Karpas-422 (cell line): Measurements from ENCODE around the gene MROH2A. TPM values are rescaled to one million over a fixed set of nuclear protein-coding genes. Genes with fewer than 3 reads are reported as not detected.
A peak's percentile ranks its signal among the peaks of the same experiment; 100 is the strongest.

Source experiments
- DNase-seq: peaks from one replicate; pipeline ENCODE4 v3.0.0-alpha.2; 2015
- H2AFZ ChIP-seq: fragments of 200-600 bp; sonication (generic); 2 replicates; pipeline ENCODE4 v1.6.1; 2014; ENCODE audit warnings: antibody characterized with exemption, low read length, mixed read lengths
- H3K27ac ChIP-seq: fragments of 200-600 bp; sonication (generic); 2 replicates; pipeline ENCODE4 v1.5.1; 2014; ENCODE audit warnings: mild to moderate bottlenecking, low read length, moderate library complexity
- H3K27me3 ChIP-seq: fragments of 200-600 bp; sonication (generic); 2 replicates; pipeline ENCODE4 v1.6.1; 2014; ENCODE audit warnings: low read length, mixed read lengths
- H3K36me3 ChIP-seq: fragments of 200-600 bp; sonication (generic); 2 replicates; pipeline ENCODE4 v1.6.1; 2014; ENCODE audit warnings: low read length, mixed read lengths; ENCODE audit not compliant: insufficient read depth
- H3K4me1 ChIP-seq: fragments of 200-600 bp; sonication (generic); 2 replicates; pipeline ENCODE4 v1.6.1; 2014; ENCODE audit warnings: mild to moderate bottlenecking, low read length, mixed read lengths
- H3K4me2 ChIP-seq: fragments of 200-600 bp; sonication (generic); 2 replicates; pipeline ENCODE4 v1.6.1; 2014; ENCODE audit warnings: low read length, low read depth, mild to moderate bottlenecking; ENCODE audit not compliant: poor library complexity, severe bottlenecking
- H3K4me3 ChIP-seq: fragments of 200-600 bp; sonication (generic); 2 replicates; pipeline ENCODE4 v1.5.1; 2014; ENCODE audit warnings: mild to moderate bottlenecking, antibody characterized with exemption, low read length, mixed read lengths
- H3K79me2 ChIP-seq: fragments of 200-600 bp; sonication (generic); 2 replicates; pipeline ENCODE4 v1.6.1; 2014; ENCODE audit warnings: mild to moderate bottlenecking, low read length, mixed read lengths
- H3K9ac ChIP-seq: fragments of 200-600 bp; sonication (generic); 2 replicates; pipeline ENCODE4 v1.6.0; 2014; ENCODE audit warnings: low read length
- H3K9me2 ChIP-seq: fragments of 200-600 bp; sonication (generic), shearing (Covaris generic); replicated peaks from 2 replicates; pipeline ENCODE4 v1.6.0; 2014; ENCODE audit warnings: mild to moderate bottlenecking, low read length, moderate library complexity; ENCODE audit not compliant: insufficient read depth
- H3K9me3 ChIP-seq: fragments of 300-700, 200-600 bp; sonication (generic); 2 replicates; pipeline ENCODE4 v1.6.1; 2014; ENCODE audit warnings: low read length, mixed read lengths
- H4K20me1 ChIP-seq: fragments of 200-600 bp; sonication (generic); 2 replicates; pipeline ENCODE4 v1.6.1; 2014; ENCODE audit warnings: mild to moderate bottlenecking, antibody characterized with exemption, low read length, low read depth; ENCODE audit not compliant: insufficient read depth
- total RNA-seq: library from RNA; depleted of rRNA; stranded (reverse); fragments of >200 nt; shearing (Covaris generic); gene quantifications from 2 replicates; pipeline ENCODE4 v1.2.3, GENCODE V29; 2014; ENCODE audit warnings: low replicate concordance

Gene MROH2A
- total RNA-seq, 1 experiment from 2014 or later = 2.6 TPM

DNA sequence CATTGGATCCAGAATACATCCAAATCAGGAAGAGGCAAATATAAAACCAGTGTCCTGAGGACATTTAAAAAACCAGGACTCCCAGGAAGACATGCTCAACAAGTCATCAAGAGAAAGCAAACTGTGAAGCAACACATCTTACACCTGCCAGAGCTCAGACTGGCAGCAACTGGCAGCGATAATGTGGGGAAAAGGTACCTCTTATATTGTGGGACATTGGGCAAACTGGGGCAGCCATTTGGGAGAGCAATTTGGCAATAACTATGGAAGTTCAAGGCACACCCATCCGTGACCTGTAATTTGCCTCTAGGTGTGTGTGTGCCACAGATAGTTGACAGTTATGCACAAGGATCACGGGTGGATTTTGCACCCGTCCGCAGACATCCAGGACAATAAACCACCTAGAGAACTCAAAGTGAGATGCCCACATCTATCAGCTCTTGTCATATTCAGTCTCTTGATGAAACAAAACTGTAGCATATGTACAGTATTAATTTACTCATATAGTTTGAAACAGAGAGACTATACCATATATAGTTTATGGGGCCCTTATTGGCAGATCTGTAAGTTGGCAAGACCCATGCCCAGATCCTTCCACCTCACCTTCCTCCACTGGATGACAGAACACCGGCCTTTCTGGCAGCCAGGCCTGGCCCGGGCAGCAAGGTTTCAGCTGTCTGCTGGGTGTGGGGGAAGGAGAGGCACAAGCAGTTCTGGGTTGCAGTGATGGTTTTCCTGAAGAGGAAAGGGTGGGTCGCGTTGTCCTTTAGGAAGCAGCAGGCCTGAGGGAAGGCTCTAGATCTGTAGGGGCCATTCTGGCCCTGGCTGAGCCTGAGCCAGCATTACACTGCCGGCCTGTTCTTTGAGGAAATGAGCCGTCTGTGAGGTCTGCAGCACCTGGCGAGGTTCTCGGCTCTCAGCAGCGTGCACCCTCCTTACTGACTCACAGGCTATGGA is 57.4 kb downstream of the MROH2A start:
- no peak overlapping the region for H3K9ac ChIP-seq
- peaks cover 36% of the 10 kb centered on the region for H3K79me2 ChIP-seq
- H3K9me3 ChIP-seq = no peaks in the 10 kb centered on the region
- no peak overlapping the region for H3K4me2 ChIP-seq
- H3K36me3 ChIP-seq = peaks cover 48% of the 10 kb centered on the region
- H4K20me1 ChIP-seq = no peaks in the 10 kb centered on the region
- H3K27me3 ChIP-seq = no peaks in the 10 kb centered on the region
- no peaks in the 10 kb centered on the region for H3K9me2 ChIP-seq
- DNase-seq = no peak
- peaks cover 46% of the 10 kb centered on the region for H3K4me1 ChIP-seq
- H3K27ac ChIP-seq = peak overlapping the region; percentile 58
- no peak overlapping the region for H2AFZ ChIP-seq
- H3K4me3 ChIP-seq = no peak overlapping the region

GRCh38 chr2:233836359-233836758 is 58.2 kb downstream of the MROH2A start:
- Histone ChIP-seq H3K36me3 (peaks cover 54% of the 10 kb centered on the region), H3K4me3 (no peak overlapping the region), H3K27me3 (no peaks in the 10 kb centered on the region), H3K27ac (0 out of 2 replicates have a peak overlapping the region, but pooled peaks have one; percentile 15), H3K9ac (no peak overlapping the region), H3K4me2 (no peak overlapping the region), H3K79me2 (peaks cover 44% of the 10 kb centered on the region), H3K9me2 (no peaks in the 10 kb centered on the region), H3K4me1 (peaks cover 38% of the 10 kb centered on the region), H2AFZ (no peak overlapping the region), H4K20me1 (no peaks in the 10 kb centered on the region), H3K9me3 (no peaks in the 10 kb centered on the region)
- DNase-seq = no peak

DNA sequence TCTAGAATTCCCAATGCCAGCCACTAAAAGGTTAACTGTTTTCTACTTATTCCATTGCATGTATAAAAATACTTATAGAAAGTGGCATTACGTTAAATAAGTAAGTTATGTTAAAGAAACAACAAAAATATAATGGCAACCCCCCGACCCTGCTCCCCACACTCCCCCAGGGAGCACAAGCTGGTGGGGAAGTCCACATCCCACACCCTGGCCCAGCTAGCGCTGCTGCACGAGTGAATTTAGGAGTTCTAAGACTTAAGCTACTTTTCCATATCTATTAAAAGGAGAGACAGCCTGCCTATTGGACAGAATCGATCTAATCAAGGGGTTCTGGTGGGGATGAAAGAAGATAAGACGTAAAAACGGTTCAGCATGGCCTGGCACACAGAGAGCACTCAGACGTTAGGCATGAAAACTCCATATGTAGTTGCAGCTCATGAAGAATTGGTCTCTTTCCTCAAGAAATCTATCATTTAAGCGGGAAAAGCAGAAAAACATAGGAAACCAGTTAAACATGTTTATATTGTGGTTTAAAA is 59.6 kb downstream of the MROH2A start:
- Histone ChIP-seq H3K4me2 (no peak overlapping the region), H3K4me1 (peaks cover 24% of the 10 kb centered on the region), H3K9me3 (no peaks in the 10 kb centered on the region), H4K20me1 (no peaks in the 10 kb centered on the region), H3K79me2 (peaks cover 58% of the 10 kb centered on the region), H3K9ac (no peak overlapping the region), H3K27me3 (no peaks in the 10 kb centered on the region), H3K4me3 (no peak overlapping the region), H3K27ac (no peak overlapping the region), H3K36me3 (peaks cover 68% of the 10 kb centered on the region), H2AFZ (no peak overlapping the region), H3K9me2 (no peaks in the 10 kb centered on the region)
- no peak for DNase-seq

- no peak overlapping the region for H3K4me2 ChIP-seq
- no peak overlapping the region for H3K4me3 ChIP-seq
- H3K4me1 ChIP-seq = peaks cover 19% of the 10 kb centered on the region
- no peaks in the 10 kb centered on the region for H3K9me2 ChIP-seq
- H2AFZ ChIP-seq = no peak overlapping the region
- H3K9ac ChIP-seq = no peak overlapping the region
- H3K27me3 ChIP-seq = no peaks in the 10 kb centered on the region
- no peak for DNase-seq
- H3K9me3 ChIP-seq = no peaks in the 10 kb centered on the region
- H3K27ac ChIP-seq = no peak overlapping the region
- H3K36me3 ChIP-seq = peaks cover 73% of the 10 kb centered on the region
- H4K20me1 ChIP-seq = no peaks in the 10 kb centered on the region
- H3K79me2 ChIP-seq = peaks cover 60% of the 10 kb centered on the region
These were observed 60.1 kb downstream of the MROH2A start for GRCh38 chr2:233838251-233838650.

DNA sequence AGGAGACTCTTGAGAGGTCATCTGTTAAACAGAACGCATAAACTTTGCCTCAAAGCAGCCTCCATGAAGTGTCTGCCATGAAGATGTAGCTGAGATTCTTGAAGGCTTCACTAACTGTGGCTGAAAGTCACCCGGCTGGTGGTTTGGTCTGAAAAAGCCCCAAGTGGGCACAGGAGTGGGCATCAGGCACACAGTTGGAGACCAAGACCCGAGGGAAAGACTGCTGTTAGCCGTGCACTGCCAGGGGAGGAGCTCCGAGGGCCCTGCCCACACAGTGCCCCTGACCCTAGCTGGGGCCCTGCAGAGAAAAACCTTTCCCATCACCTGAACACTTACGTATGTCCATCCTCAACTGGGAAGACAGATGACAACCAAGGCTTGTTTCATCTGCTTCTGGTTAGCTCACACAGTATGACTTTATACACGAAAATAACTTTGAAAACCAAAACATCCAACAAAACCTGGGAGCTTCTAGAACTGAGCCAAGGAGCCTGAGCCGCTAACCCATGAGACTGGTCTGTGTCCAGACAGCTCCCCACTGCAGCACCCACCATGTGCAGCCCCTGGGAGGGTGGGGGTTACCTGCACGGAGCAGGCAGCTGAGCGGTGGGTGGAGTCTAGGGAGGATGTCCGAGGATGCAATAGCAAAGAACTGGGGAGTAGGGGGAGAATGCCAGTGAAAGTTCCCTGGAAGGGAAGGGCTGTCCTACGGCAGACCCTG is 60.8 kb downstream of the MROH2A start:
- Histone ChIP-seq H4K20me1 (no peaks in the 10 kb centered on the region), H3K9me3 (no peaks in the 10 kb centered on the region), H3K36me3 (peaks cover 79% of the 10 kb centered on the region), H3K4me1 (peaks cover 17% of the 10 kb centered on the region), H3K9ac (no peak overlapping the region), H3K9me2 (no peaks in the 10 kb centered on the region), H3K4me2 (no peak overlapping the region), H2AFZ (no peak overlapping the region), H3K27ac (no peak overlapping the region), H3K27me3 (no peaks in the 10 kb centered on the region), H3K4me3 (no peak overlapping the region), H3K79me2 (peaks cover 60% of the 10 kb centered on the region)
- DNase-seq = no peak

GRCh38 chr2:233839447-233839820 is 61.3 kb downstream of the MROH2A start:
- Histone ChIP-seq H3K9ac (no peak overlapping the region), H2AFZ (no peak overlapping the region), H3K9me3 (no peaks in the 10 kb centered on the region), H3K4me3 (no peak overlapping the region), H3K27ac (no peak overlapping the region), H3K4me1 (peaks cover 13% of the 10 kb centered on the region), H3K27me3 (no peaks in the 10 kb centered on the region), H3K4me2 (no peak overlapping the region), H3K9me2 (no peaks in the 10 kb centered on the region), H3K36me3 (peaks cover 79% of the 10 kb centered on the region), H4K20me1 (no peaks in the 10 kb centered on the region), H3K79me2 (peaks cover 65% of the 10 kb centered on the region)
- no peak for DNase-seq

GRCh38 chr2:233840520-233840919 is 62.4 kb downstream of the MROH2A start:
- H3K4me2 ChIP-seq = no peak overlapping the region
- H3K79me2 ChIP-seq = peaks cover 65% of the 10 kb centered on the region
- H3K27me3 ChIP-seq = no peaks in the 10 kb centered on the region
- H3K9ac ChIP-seq = no peak overlapping the region
- DNase-seq = no peak
- H4K20me1 ChIP-seq = no peaks in the 10 kb centered on the region
- no peak overlapping the region for H3K4me3 ChIP-seq
- no peak overlapping the region for H2AFZ ChIP-seq
- H3K4me1 ChIP-seq = peaks cover 4% of the 10 kb centered on the region; the same call in 1 of the 2 replicates
- peaks cover 75% of the 10 kb centered on the region for H3K36me3 ChIP-seq
- no peaks in the 10 kb centered on the region for H3K9me2 ChIP-seq
- no peak overlapping the region for H3K27ac ChIP-seq
- H3K9me3 ChIP-seq = no peaks in the 10 kb centered on the region

GRCh38 chr2:233841183-233841582 is 63.1 kb downstream of the MROH2A start:
- H3K27me3 ChIP-seq = no peaks in the 10 kb centered on the region
- H3K4me1 ChIP-seq = no peaks in the 10 kb centered on the region
- DNase-seq = no peak
- H3K4me3 ChIP-seq = no peak overlapping the region
- no peak overlapping the region for H2AFZ ChIP-seq
- H4K20me1 ChIP-seq = no peaks in the 10 kb centered on the region
- peaks cover 69% of the 10 kb centered on the region for H3K36me3 ChIP-seq
- H3K9me2 ChIP-seq = no peaks in the 10 kb centered on the region
- H3K4me2 ChIP-seq = no peak overlapping the region
- H3K9me3 ChIP-seq = no peaks in the 10 kb centered on the region
- H3K79me2 ChIP-seq = peaks cover 65% of the 10 kb centered on the region
- no peak overlapping the region for H3K9ac ChIP-seq
- H3K27ac ChIP-seq = no peak overlapping the region
